PFSK-1 (cell line): ENCODE data around the gene UXT.

Source experiments
- FOXP2 ChIP-seq: optimal IDR thresholded peaks from 2 replicates; pipeline ENCODE3; 2011; ENCODE audit warnings: borderline replicate concordance, control low read depth, inconsistent platforms; ENCODE audit not compliant: insufficient read depth; ENCODE audit errors: extremely low read length, extremely low read depth
- POLR2AphosphoS5 ChIP-seq: IDR thresholded peaks from 2 replicates; pipeline ENCODE4 v1.6.1; 2012; ENCODE audit warnings: low read depth, mild to moderate bottlenecking, control low read depth, low read length, moderate library complexity
- REST ChIP-seq, 2 experiments: IDR thresholded peaks; 2 replicates each; pipeline versions ENCODE4 v1.6.1 to v1.8.0; 2011 to 2012; ENCODE audit warnings: low read depth in 2 of 2, low read length in 2 of 2, control low read depth in 1 of 2, inconsistent platforms in 1 of 2, mild to moderate bottlenecking in 1 of 2, moderate library complexity in 1 of 2; ENCODE audit not compliant: insufficient read depth in 1 of 2
- SIN3A ChIP-seq: IDR thresholded peaks from 2 replicates; pipeline ENCODE4 v1.6.1; 2012; ENCODE audit warnings: mild to moderate bottlenecking, low read length, moderate library complexity, borderline replicate concordance; ENCODE audit not compliant: insufficient read depth
- TAF1 ChIP-seq: IDR thresholded peaks from 2 replicates; pipeline ENCODE4 v1.6.1; 2012; ENCODE audit warnings: low read length, control low read depth, borderline replicate concordance; ENCODE audit not compliant: insufficient read depth

UXT gene

GRCh38 chrX:47629419-47630200 is 29.4 kb downstream of the UXT start, which contains the start of gene CFP:
Gene CFP, minus strand, starts transcription at chrX:47629930. Its CDS starts 86 bp downstream, at chrX:47629844.
- TF ChIP-seq REST (IDR thresholded peaks at IDR 0.05; ENCODE audit: insufficient read depth in 1 of 2, low read depth in 2 of 2, low read length in 2 of 2) (no peak), SIN3A (no peak), TAF1 (no peak), FOXP2 (no peak), POLR2AphosphoS5 (no peak)

GRCh38 chrX:47628982-47629381 is 30.0 kb downstream of the UXT start:
- no peak for TF ChIP-seq REST (IDR thresholded peaks at IDR 0.05; ENCODE audit: insufficient read depth in 1 of 2, low read depth in 2 of 2, low read length in 2 of 2)
- no peak for TF ChIP-seq SIN3A
- no peak for TF ChIP-seq POLR2AphosphoS5
- no peak for TF ChIP-seq TAF1
- TF ChIP-seq FOXP2, result no peak

GRCh38 chrX:47625365-47625764 is 33.6 kb downstream of the UXT start:
- no peak for TF ChIP-seq TAF1
- no peak for TF ChIP-seq SIN3A
- TF ChIP-seq REST (IDR thresholded peaks at IDR 0.05; ENCODE audit: insufficient read depth in 1 of 2, low read depth in 2 of 2, low read length in 2 of 2), result no peak
- no peak for TF ChIP-seq FOXP2
- no peak for TF ChIP-seq POLR2AphosphoS5

GRCh38 chrX:47623540-47624027 is 35.4 kb downstream of the UXT start:
- TF ChIP-seq POLR2AphosphoS5 (no peak), SIN3A (no peak), TAF1 (no peak), FOXP2 (no peak), REST (IDR thresholded peaks at IDR 0.05; ENCODE audit: insufficient read depth in 1 of 2, low read depth in 2 of 2, low read length in 2 of 2) (no peak)
